ENCODE measurements around the gene EXOC2. TPM values are rescaled to one million over a fixed set of nuclear protein-coding genes. Genes with fewer than 3 reads are reported as not detected.

EXOC2 gene
- total RNA-seq, 1 experiment from 2014 or later: 24.5 TPM

GRCh38 chr6:572596-573265, 120.2 kb downstream of the EXOC2 start:
- BruUV-seq (replicated peaks): no TSS peak
- ChIA-PET RAD21 (ENCODE audit: low non-redundant PET in 1 of 2, low total read pairs in 2 of 2, uncharacterized antibody in 2 of 2, unreplicated experiment in 2 of 2) (no interaction called here), CTCF (no interaction called here), POLR2A (no interaction called here)
- no peaks in the 10 kb centered on the region; a peak in 1 of 4 replicates for H3K9me3 ChIP-seq (ENCODE audit: control insufficient read depth in 1 of 2, insufficient read depth in 1 of 2, low read depth in 1 of 2, low read length in 2 of 2)
- no peak overlapping the region for H3K4me2 ChIP-seq (ENCODE audit: low read length)
- H2AFZ ChIP-seq (ENCODE audit: low read depth, low read length, poor library complexity, severe bottlenecking): no peak overlapping the region
- H3K27ac ChIP-seq (ENCODE audit: low read depth, low read length): no peak overlapping the region
- no peaks in the 10 kb centered on the region for H4K20me1 ChIP-seq (ENCODE audit: insufficient read depth)
- TF ChIP-seq ZFX (IDR thresholded peaks at IDR 0.05) (no peak), RAD21 (IDR thresholded peaks at IDR 0.05; ENCODE audit: low read depth) (no peak), MAX (IDR thresholded peaks at IDR 0.05) (no peak), CBX3 (IDR thresholded peaks at IDR 0.05; ENCODE audit: low read depth) (no peak), JUND (IDR thresholded peaks at IDR 0.05) (no peak), REST (IDR thresholded peaks at IDR 0.05; ENCODE audit: low read depth) (no peak), ZNF274 (IDR thresholded peaks at IDR 0.05; ENCODE audit: low read depth, low read length) (no peak), SRF (IDR thresholded peaks at IDR 0.05; ENCODE audit: low read depth) (no peak), FOSL1 (IDR thresholded peaks at IDR 0.05; ENCODE audit: low read depth) (no peak), SIN3A (IDR thresholded peaks at IDR 0.05; ENCODE audit: low read depth) (no peak)
- H3K9ac ChIP-seq (ENCODE audit: low read length): no peak overlapping the region
- DNase-seq (ENCODE audit: low read depth, low spot score) (no peak), ATAC-seq (no peak)
- intact Hi-C loops (cut with micrococcal nuclease): no loop called here
- no peaks in the 10 kb centered on the region for H3K36me3 ChIP-seq (ENCODE audit: control insufficient read depth in 1 of 2, insufficient read depth in 2 of 2, low read length in 2 of 2)
- H3K79me2 ChIP-seq (ENCODE audit: insufficient read depth, low read length): no peaks in the 10 kb centered on the region
- H3K4me1 ChIP-seq (ENCODE audit: control insufficient read depth in 1 of 2, insufficient read depth in 2 of 2, low read length in 2 of 2): no peaks in the 10 kb centered on the region
- no peaks in the 10 kb centered on the region for H3K9me2 ChIP-seq (ENCODE audit: insufficient read depth)
- no peak overlapping the region for H3K4me3 ChIP-seq (replicated peaks in 1 of 2; ENCODE audit: low read depth in 1 of 2, low read length in 2 of 2)
- H3K27me3 ChIP-seq (ENCODE audit: insufficient read depth, low read length): no peaks in the 10 kb centered on the region

All from HCT116 (cell line).